GM08714 (cell line): ENCODE measurements around the gene TREM1.
"Not testable (repeated sequence)": the region's sequence is repeated elsewhere in the genome, so short reads cannot be mapped to it uniquely, and the experiment has no call there.

Source experiments
- H3K4me3 ChIP-seq: fragments of 200-500 bp; sonication (Bioruptor generic); 2 replicates; pipeline ENCODE4 v1.5.1; 2014; ENCODE audit warnings: mild to moderate bottlenecking, low read length, inconsistent platforms
- ZNF274 ChIP-seq: IDR thresholded peaks from 2 replicates; pipeline ENCODE4 v1.6.1; 2012; ENCODE audit warnings: mild to moderate bottlenecking, low read depth, low read length

The TREM1 gene

DNA sequence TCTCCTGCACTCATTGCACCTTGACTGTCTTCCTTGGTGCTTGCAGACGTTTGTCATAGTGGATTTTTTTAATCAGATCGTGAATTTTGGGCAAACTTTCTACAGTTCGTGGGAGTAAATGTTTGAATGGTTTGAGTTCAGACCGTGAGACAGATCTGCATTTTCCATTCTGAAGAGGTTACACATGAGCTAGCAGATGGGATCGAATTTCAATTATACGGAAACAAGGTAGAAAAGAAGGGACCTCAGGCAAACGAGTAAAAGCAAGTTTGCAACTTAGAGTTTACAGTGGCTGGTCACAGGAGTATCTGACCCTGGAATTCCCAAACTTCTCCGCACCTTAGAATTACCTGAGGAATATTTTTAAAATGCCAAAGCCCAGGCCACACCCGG, 31.8 kb upstream of the TREM1 start:
- H3K4me3 ChIP-seq, result no peak overlapping the region; the same call in 1 of the 2 replicates
- TF ChIP-seq ZNF274, result no peak

DNA sequence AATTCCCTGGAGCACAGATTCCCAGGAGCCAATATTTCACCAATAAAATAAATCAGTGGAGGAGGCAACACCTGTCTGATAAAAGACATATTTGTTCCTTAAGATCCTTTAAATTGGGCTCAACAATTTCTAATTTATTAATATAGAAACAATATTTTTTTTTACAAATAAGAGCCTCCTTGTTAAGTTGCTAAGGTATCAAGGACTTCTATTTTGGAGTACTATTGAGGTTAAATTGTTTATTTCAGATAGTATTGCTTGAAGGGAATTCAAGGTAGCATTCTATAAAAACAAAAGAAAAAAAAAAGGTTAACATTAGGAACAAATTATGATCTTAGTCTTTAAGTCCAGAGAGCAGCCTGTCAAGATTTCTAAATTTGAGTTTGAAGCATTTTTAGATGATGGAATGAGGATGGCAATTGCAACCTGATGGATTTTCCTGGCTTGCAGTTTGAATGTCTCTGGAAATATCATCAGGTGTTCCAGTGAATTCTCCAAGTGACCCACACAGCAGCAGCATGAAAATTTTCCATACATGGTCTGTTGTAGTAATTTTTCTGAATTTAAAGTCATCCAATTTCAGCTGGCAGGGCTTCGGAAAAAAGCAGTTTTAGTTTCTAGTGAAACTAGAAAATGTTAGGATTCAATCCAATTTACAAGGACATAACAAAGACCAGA, 29.6 kb upstream of the TREM1 start:
- TF ChIP-seq ZNF274, result no peak
- no peak overlapping the region for H3K4me3 ChIP-seq

GRCh38 chr6:41315203-41315602, 28.7 kb upstream of the TREM1 start:
- no peak for TF ChIP-seq ZNF274
- H3K4me3 ChIP-seq, result no peak overlapping the region

DNA sequence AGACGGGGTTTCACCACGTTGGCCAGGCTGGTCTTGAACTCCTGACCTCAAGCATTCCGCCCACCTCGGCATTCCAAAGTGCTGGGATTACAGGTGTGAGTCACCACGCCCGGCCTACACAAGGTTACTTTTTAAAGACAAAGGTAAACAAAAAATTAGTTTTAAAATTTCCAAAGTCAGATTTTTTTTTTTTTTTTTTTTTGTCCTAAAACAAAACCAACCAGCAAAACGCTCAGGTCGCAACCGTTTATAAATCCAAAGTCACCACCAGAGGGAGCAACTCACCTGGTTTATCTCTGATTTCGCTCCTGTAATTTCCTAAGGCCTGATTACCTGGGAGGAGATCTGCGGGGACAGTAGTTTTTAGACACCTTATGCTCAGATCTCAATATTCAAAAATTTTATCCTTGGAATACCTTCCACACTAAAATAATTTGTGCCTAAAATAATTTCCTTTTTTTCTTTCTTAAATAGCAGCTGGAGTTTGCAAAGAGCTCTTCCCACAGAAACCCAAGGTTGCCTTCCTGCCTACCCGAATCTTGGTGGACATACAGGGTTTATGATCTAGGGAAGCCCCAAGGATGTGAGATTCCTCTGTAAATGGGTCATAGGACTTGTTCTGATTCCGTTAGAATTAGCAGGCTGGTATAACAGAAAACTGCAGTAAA, 19.8 kb upstream of the TREM1 start:
- TF ChIP-seq ZNF274, result no peak
- H3K4me3 ChIP-seq, result no peak overlapping the region

DNA sequence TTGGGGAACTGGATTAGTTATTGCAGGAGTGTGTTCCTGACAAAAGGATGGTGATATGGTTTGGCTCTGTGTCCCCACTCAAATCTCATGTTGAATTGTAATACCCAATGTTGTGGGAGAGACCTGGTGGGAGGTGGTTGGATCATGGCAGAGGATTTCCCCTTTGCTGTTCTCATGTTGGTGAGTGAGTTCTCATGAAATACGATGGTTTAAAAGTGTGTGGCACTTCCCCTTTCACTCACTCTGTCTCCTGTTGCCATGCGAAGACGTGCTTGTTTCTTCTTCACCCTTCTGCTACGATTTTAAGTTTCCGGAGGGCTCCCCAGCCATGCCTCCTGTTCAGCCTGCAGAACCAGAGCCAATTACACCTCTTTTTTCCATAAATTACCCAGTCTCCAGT, 16.2 kb upstream of the TREM1 start:
- no peak for TF ChIP-seq ZNF274
- no peak overlapping the region for H3K4me3 ChIP-seq

- no peak for TF ChIP-seq ZNF274
- no peak overlapping the region for H3K4me3 ChIP-seq
Measured at GRCh38 chr6:41298785-41299502, 12.5 kb upstream of the TREM1 start.

- H3K4me3 ChIP-seq, result not testable (repeated sequence)
Measured at GRCh38 chr6:41297248-41297647, 10.8 kb upstream of the TREM1 start.

DNA sequence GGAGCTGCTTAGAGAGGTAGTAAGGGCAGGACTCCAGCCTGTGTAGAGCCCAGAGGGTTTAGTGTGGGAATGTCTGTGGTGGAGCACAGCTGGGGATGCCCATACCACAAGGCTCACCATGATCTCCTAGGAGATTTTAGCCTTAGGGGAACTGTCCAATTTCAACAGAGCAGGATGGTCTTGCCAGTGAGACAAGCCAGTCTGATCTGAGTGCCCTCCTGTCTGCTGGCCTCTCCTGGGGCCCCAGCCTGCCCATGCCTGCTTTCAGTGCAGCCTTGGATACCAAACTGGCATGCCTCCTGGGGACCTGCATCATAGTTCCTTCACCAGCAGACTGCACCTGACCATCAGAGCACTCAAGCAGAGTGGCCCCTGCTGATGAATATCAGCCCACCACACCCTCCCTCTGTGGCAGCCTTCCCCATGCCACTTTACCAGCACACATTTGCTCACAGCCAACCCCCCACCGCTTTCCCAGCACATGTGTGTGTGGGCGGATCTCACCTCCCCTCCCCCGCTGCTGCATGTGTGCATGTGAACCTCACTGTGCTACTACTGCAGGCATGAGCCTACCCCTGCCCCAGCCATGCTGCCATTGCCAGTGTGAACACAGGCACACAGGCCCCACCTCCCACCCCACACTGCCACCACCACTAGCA, 7.9 kb upstream of the TREM1 start:
- TF ChIP-seq ZNF274, result no peak
- H3K4me3 ChIP-seq, result no peak overlapping the region

GRCh38 chr6:41291717-41292116, 5.2 kb upstream of the TREM1 start:
- no peak for TF ChIP-seq ZNF274
- no peak overlapping the region for H3K4me3 ChIP-seq

DNA sequence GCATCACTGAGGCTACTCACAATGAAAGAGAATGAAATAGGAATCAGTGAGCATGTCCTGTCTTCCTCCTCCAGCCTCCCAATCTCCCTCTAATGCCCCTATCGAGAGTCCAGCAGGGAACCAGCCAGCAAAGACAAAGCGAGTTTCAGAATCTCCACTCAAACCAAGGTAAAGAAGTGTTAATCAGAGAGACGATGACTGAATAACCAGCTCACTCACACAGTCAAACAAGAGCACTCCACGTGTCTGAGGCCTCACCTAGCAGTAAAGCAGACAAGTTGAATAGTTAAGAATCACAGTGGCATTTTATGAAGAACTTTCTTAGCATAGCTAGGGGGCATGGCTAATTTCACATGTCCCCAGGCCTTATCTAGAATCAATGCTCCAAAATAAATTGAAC, 3.3 kb upstream of the TREM1 start:
- no peak for TF ChIP-seq ZNF274
- H3K4me3 ChIP-seq, result no peak overlapping the region

- no peak overlapping the region for H3K4me3 ChIP-seq
- no peak for TF ChIP-seq ZNF274
Measured at GRCh38 chr6:41288754-41289129, 2.3 kb upstream of the TREM1 start.

GRCh38 chr6:41288030-41288753, 1.7 kb upstream of the TREM1 start:
- no peak for TF ChIP-seq ZNF274
- no peak overlapping the region for H3K4me3 ChIP-seq

- H3K4me3 ChIP-seq, result no peak overlapping the region
- no peak for TF ChIP-seq ZNF274
Measured at GRCh38 chr6:41284726-41285125, 1.8 kb downstream of the TREM1 start.

- no peak overlapping the region for H3K4me3 ChIP-seq
Measured at GRCh38 chr6:41283600-41283999, 2.9 kb downstream of the TREM1 start.

More at GRCh38 chr6:41283600-41283999, 2.9 kb downstream of the TREM1 start:
- no peak for TF ChIP-seq ZNF274
